ENCODE measurements around the gene PMF1. TPM values are rescaled to one million over a fixed set of nuclear protein-coding genes. Genes with fewer than 3 reads are reported as not detected.
A peak's percentile ranks its signal among the peaks of the same experiment; 100 is the strongest.

PMF1 gene
- total and polyA plus RNA-seq, 2 donors (not counting 3 experiments of a cell fraction or from before 2014, with no cell fraction given): 58.4 to 134 TPM

DNA sequence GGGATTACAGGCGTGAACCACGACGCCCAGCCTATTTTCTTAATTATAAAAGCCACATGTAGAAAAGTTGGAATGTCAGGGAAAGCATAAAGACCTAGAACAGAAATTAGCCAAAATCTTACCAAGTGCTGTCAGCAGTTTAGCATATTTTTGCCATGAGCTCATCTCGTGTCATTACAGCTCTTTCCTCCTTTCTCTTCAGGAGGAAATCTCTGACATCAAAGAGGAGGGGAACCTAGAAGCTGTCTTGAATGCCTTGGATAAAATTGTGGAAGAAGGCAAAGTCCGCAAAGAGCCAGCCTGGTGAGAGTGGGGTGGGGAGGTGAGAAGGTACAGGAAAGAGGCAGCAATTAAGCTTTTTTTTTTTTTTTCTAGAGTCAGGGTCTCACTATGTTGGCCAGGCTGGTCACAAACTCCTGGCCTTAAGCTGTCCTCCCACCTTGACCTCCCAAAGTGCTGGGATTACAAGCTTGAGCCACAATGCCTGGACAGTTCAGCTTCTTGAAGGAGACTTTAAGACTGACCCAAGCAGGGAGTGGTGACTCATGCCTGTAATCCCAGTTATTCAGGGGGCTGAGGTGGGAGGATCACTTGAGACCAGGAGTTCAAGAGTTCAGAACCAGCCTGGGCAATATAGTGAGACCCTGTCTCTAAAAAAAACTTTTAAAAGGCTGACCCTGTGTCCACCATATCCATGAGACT, 20.8 kb downstream of the PMF1 start:
- no TSS peak for BruUV-seq (replicated peaks)
- intact Hi-C loops (cut with micrococcal nuclease) (no loop called here), dilution Hi-C loops (cut with MboI; ENCODE audit: extremely low pct_ligation_motif_present, low sequenced_read_pairs) (no loop called here)
- H3K9ac ChIP-seq (replicated peaks; ENCODE audit: extremely low read depth, insufficient read depth, low read length): peak overlapping the region; percentile 38
- ChIA-PET POLR2A (interaction anchor here (0.6 to 1.1 kb wide), 4 partner anchors 8 to 255 kb away, joined by 3 to 5 read pairs (median 4); no protein-coding TSS in a partner anchor), CTCF (interaction anchor here (0.6 to 2.5 kb wide), 12 partner anchors 8 to 144 kb away, joined by 3 to 19 read pairs (median 4); partner anchors contain the start of gene SLC25A44)
- H3K4me2 ChIP-seq (ENCODE audit: insufficient read depth, low read length): no peak overlapping the region
- H2AFZ ChIP-seq (ENCODE audit: low read depth, low read length): no peak overlapping the region
- no peak for TF ChIP-seq MYC (IDR thresholded peaks at IDR 0.05; ENCODE audit: low read depth, low read length)
- TF ChIP-seq, protein P1, sequence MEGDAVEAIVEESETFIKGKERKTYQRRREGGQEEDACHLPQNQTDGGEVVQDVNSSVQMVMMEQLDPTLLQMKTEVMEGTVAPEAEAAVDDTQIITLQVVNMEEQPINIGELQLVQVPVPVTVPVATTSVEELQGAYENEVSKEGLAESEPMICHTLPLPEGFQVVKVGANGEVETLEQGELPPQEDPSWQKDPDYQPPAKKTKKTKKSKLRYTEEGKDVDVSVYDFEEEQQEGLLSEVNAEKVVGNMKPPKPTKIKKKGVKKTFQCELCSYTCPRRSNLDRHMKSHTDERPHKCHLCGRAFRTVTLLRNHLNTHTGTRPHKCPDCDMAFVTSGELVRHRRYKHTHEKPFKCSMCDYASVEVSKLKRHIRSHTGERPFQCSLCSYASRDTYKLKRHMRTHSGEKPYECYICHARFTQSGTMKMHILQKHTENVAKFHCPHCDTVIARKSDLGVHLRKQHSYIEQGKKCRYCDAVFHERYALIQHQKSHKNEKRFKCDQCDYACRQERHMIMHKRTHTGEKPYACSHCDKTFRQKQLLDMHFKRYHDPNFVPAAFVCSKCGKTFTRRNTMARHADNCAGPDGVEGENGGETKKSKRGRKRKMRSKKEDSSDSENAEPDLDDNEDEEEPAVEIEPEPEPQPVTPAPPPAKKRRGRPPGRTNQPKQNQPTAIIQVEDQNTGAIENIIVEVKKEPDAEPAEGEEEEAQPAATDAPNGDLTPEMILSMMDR (IDR thresholded peaks at IDR 0.05; ENCODE audit: extremely low read depth in 1 of 2, insufficient read depth in 1 of 2, low read depth in 1 of 2, low read length in 2 of 2): no peak
- peak; percentile 3 for TF ChIP-seq FOS (IDR thresholded peaks at IDR 0.05; ENCODE audit: borderline replicate concordance, insufficient read depth, low read length)
- TF ChIP-seq POLR2AphosphoS5 (IDR thresholded peaks at IDR 0.05; ENCODE audit: insufficient read depth, low read depth, low read length): no peak
- no peak for TF ChIP-seq EZH2 (IDR thresholded peaks at IDR 0.05; ENCODE audit: borderline replicate concordance, low read depth, low read length, severe bottlenecking)
- peak; percentile 40 for TF ChIP-seq JUN (IDR thresholded peaks at IDR 0.05; ENCODE audit: borderline replicate concordance, insufficient read depth, insufficient read length, low read depth)
- peak overlapping the region; percentile 60 for H3K27ac ChIP-seq (ENCODE audit: insufficient read depth, low read depth, low read length)
- no peak overlapping the region for H3K4me3 ChIP-seq (replicated peaks in 1 of 3; ENCODE audit: insufficient read depth in 1 of 3, low read depth in 1 of 3, low read length in 3 of 3)
- no peaks in the 10 kb centered on the region for H4K20me1 ChIP-seq (replicated peaks; ENCODE audit: control insufficient read depth, extremely low read depth, insufficient read depth, low read length)
- peaks cover 0 to 21% of the 10 kb centered on the region in 2 experiments for H3K36me3 ChIP-seq (ENCODE audit: control insufficient read depth in 2 of 2, extremely low read depth in 1 of 2, insufficient read depth in 2 of 2, low read length in 2 of 2)
- peaks cover 12% of the 10 kb centered on the region for H3K4me1 ChIP-seq (ENCODE audit: control insufficient read depth, extremely low read depth, insufficient read depth, low read length)
- no peaks in the 10 kb centered on the region for H3K9me1 ChIP-seq (replicated peaks; ENCODE audit: control insufficient read depth, extremely low read depth, insufficient read depth, low read length)
- H3K27me3 ChIP-seq (ENCODE audit: control insufficient read depth in 2 of 2, insufficient read depth in 2 of 2, low read length in 2 of 2): no peaks in the 10 kb centered on the region
- DNase-seq (ENCODE audit: low read depth, low spot score) (no peak), FAIRE-seq (peak; percentile 88)
- no peaks in the 10 kb centered on the region for H3K79me2 ChIP-seq (ENCODE audit: control insufficient read depth, insufficient read depth, low read length)
- H3K9me3 ChIP-seq (replicated peaks; ENCODE audit: control insufficient read depth, insufficient read depth, low read length): no peaks in the 10 kb centered on the region

All from endothelial cell of umbilical vein (primary cell).